Caco-2 (cell line): ENCODE measurements around the gene TMEM141. TPM values are rescaled to one million over a fixed set of nuclear protein-coding genes. Genes with fewer than 3 reads are reported as not detected.
"Not testable (repeated sequence)": the region's sequence is repeated elsewhere in the genome, so short reads cannot be mapped to it uniquely, and the experiment has no call there.

Experiments used
- BruUV-seq: library from RNA; stranded (reverse); fragments of 400-500 nt; replicated peaks from 2 replicates; lab custom pipeline; 2021; lab: Mats Ljungman, UMichigan
- CTCF ChIA-PET: fragments of 300-600 bp; sonication (Branson Sonifier 250); formaldehyde crosslinking; loops from one replicate; lab custom pipeline; 2022; ENCODE audit warnings: antibody characterized with exemption; lab: Charles Lee
- POLR2A ChIA-PET: fragments of 300-600 bp; sonication (Branson Sonifier 250); formaldehyde crosslinking; loops from one replicate; lab custom pipeline; 2022; ENCODE audit warnings: antibody characterized with exemption; lab: Charles Lee
- DNase-seq, 2 experiments: peaks; one replicate each; pipeline versions ENCODE4 v3.0.0 to v3.0.0-alpha.2; 2020 to 2022
- H3K27me3 ChIP-seq: replicated peaks from 2 replicates; pipeline ENCODE4 v1.6.0; 2011; ENCODE audit warnings: low read length; ENCODE audit not compliant: control insufficient read depth, insufficient read depth
- H3K36me3 ChIP-seq: 2 replicates; pipeline ENCODE4 v1.5.1; 2011; ENCODE audit warnings: low read length; ENCODE audit not compliant: control insufficient read depth, insufficient read depth
- H3K4me1 ChIP-seq: fragments of 250-450 bp; sonication (Bioruptor Pico); 2 replicates; pipeline ENCODE4 v1.5.1; 2020; ENCODE audit warnings: mild to moderate bottlenecking
- H3K4me3 ChIP-seq: 2 replicates; pipeline ENCODE4 v1.5.1; 2011; ENCODE audit warnings: low read depth, mild to moderate bottlenecking, control low read depth, low read length
- H3K9me3 ChIP-seq: fragments of 250-450 bp; sonication (Bioruptor Pico); 2 replicates; pipeline ENCODE4 v1.5.1; 2020; ENCODE audit warnings: mild to moderate bottlenecking, moderate library complexity
- H3K27ac Mint-ChIP-seq: one replicate; pipeline ENCODE4 v1.8.0; 2022; ENCODE audit warnings: mixed read lengths; ENCODE audit not compliant: unreplicated experiment
- H3K27me3 Mint-ChIP-seq: one replicate; pipeline ENCODE4 v1.8.0; 2022; ENCODE audit warnings: mixed read lengths; ENCODE audit not compliant: insufficient read depth, unreplicated experiment
- H3K36me3 Mint-ChIP-seq: one replicate; pipeline ENCODE4 v1.8.0; 2022; ENCODE audit warnings: mild to moderate bottlenecking, mixed read lengths; ENCODE audit not compliant: insufficient read depth, unreplicated experiment
- H3K4me1 Mint-ChIP-seq: one replicate; pipeline ENCODE4 v1.8.0; 2022; ENCODE audit warnings: low read depth, mixed read lengths; ENCODE audit not compliant: unreplicated experiment
- H3K4me3 Mint-ChIP-seq: one replicate; pipeline ENCODE4 v1.8.0; 2022; ENCODE audit warnings: mild to moderate bottlenecking, moderate library complexity, mixed read lengths; ENCODE audit not compliant: unreplicated experiment
- H3K9me3 Mint-ChIP-seq: one replicate; pipeline ENCODE4 v1.8.0; 2022; ENCODE audit warnings: mixed read lengths; ENCODE audit not compliant: unreplicated experiment
- intact Hi-C: fragments of 100-400 bp; cut with micrococcal nuclease; formaldehyde crosslinking; loops from one replicate; pipeline ENCODE4 v1.10.0; 2022; ENCODE audit not compliant: unreplicated experiment
- total RNA-seq: library from RNA; stranded (reverse); gene quantifications from 2 replicates; pipeline ENCODE4 v1.2.3, GENCODE V29; 2022
- TF ChIP-seq, protein P1 (sequence below), 2 experiments: fragments of 200-600 bp in 1 of 2; IDR thresholded peaks; 1 replicate in 1 of 2; 2 replicates in 1 of 2; pipeline versions ENCODE4 v1.5.1 to v1.8.0; 2011 to 2022; ENCODE audit warnings: antibody characterized with exemption in 1 of 2, control low read depth in 1 of 2, inconsistent platforms in 1 of 2, low read depth in 1 of 2, low read length in 1 of 2, mild to moderate bottlenecking in 1 of 2, moderate library complexity in 1 of 2; ENCODE audit not compliant: insufficient read depth in 1 of 2, severe bottlenecking in 1 of 2, unreplicated experiment in 1 of 2

TMEM141 gene
- total RNA-seq, 1 experiment from 2014 or later: 107 TPM

DNA sequence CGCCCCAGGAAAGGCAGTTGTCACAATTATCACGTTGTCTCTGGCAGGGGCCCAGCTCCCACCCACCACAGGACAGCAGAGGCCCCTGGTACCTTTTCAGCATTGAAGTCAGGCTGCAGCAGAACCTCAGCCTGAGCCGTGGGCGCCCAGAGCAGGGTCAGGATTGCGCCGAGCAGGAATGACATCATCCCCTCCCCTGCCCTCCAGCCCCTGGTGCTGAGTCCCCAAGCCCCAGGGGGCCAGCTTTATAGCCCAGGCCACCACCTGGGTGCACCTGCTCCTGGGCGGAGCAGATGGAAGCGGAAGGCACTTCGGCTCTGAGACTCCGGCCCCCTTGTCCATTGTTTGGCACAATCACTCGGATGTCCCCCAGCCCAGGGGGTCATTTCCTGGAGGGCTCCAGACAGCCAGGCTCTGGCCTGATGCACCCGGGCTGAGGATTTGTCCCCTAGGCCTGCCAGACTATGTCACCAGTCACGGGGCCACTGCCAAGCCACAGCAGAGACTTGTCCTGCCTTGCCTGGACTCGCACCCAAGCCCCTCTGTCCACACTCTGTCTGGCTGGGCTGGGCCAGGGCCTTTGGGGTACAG, 26.7 kb upstream of the TMEM141 start, which contains the start of gene LCN15:
Gene LCN15 (minus strand): TSS at position 218 of the 591 bp plus-strand sequence. CDS start 30 bp downstream, at position 188.
- POLR2A ChIA-PET: no interaction called here

DNA sequence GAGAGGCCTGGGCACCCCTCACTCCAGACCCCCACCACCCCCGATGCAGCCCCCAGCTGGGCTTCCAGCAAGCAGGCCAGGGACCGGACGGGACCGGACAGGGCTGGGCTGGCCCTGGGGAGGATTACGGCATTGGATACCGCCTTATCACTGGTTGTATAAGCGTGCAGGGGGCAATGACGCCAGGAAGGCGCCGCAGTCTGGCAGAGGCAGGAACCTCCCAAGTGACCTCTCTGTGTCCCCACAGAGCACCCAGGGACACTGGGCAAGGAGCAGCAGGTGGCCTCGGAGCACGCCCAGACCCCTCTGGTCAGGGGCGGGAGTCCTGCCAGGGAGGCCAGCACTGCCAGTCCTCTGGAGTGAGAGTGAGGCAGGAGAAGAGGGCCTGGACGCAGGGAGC, 26.1 kb upstream of the TMEM141 start:
- CTCF ChIA-PET: no interaction called here
- H3K27me3 Mint-ChIP-seq: no peaks in the 10 kb centered on the region
- no peak for DNase-seq
- no peaks in the 10 kb centered on the region for H3K36me3 Mint-ChIP-seq
- Histone ChIP-seq H3K36me3 (no peaks in the 10 kb centered on the region), H3K9me3 (no peaks in the 10 kb centered on the region), H3K4me1 (peaks cover 7% of the 10 kb centered on the region), H3K27me3 (no peaks in the 10 kb centered on the region), H3K4me3 (no peak overlapping the region)
- H3K4me1 Mint-ChIP-seq: peaks cover 14% of the 10 kb centered on the region
- no TSS peak for BruUV-seq
- no peaks in the 10 kb centered on the region for H3K9me3 Mint-ChIP-seq
- H3K27ac Mint-ChIP-seq: no peak overlapping the region
- intact Hi-C loops: no loop called here
- POLR2A ChIA-PET: no interaction called here
- TF ChIP-seq, protein P1, sequence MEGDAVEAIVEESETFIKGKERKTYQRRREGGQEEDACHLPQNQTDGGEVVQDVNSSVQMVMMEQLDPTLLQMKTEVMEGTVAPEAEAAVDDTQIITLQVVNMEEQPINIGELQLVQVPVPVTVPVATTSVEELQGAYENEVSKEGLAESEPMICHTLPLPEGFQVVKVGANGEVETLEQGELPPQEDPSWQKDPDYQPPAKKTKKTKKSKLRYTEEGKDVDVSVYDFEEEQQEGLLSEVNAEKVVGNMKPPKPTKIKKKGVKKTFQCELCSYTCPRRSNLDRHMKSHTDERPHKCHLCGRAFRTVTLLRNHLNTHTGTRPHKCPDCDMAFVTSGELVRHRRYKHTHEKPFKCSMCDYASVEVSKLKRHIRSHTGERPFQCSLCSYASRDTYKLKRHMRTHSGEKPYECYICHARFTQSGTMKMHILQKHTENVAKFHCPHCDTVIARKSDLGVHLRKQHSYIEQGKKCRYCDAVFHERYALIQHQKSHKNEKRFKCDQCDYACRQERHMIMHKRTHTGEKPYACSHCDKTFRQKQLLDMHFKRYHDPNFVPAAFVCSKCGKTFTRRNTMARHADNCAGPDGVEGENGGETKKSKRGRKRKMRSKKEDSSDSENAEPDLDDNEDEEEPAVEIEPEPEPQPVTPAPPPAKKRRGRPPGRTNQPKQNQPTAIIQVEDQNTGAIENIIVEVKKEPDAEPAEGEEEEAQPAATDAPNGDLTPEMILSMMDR (IDR thresholded peaks at IDR 0.05; ENCODE audit: insufficient read depth in 1 of 2, low read depth in 1 of 2, low read length in 1 of 2, severe bottlenecking in 1 of 2, unreplicated experiment in 1 of 2): no peak
- H3K4me3 Mint-ChIP-seq: no peak overlapping the region

More for the DNA sequence above, 26.7 kb upstream of the TMEM141 start, which contains the start of gene LCN15:
- no peaks in the 10 kb centered on the region for H3K36me3 Mint-ChIP-seq
- Histone ChIP-seq H3K27me3 (no peaks in the 10 kb centered on the region), H3K4me3 (no peak within 1 kb of the TSS), H3K4me1 (peaks cover 7% of the 10 kb centered on the region), H3K36me3 (no peaks in the 10 kb centered on the region), H3K9me3 (no peaks in the 10 kb centered on the region)
- H3K4me3 Mint-ChIP-seq: no peak within 1 kb of the TSS
- H3K9me3 Mint-ChIP-seq: no peaks in the 10 kb centered on the region
- no TSS peak for BruUV-seq
- no peaks in the 10 kb centered on the region for H3K27me3 Mint-ChIP-seq
- no peak within 1 kb of the TSS for H3K27ac Mint-ChIP-seq
- CTCF ChIA-PET: no interaction called here
- TF ChIP-seq, protein P1 (IDR thresholded peaks at IDR 0.05; ENCODE audit: insufficient read depth in 1 of 2, low read depth in 1 of 2, low read length in 1 of 2, severe bottlenecking in 1 of 2, unreplicated experiment in 1 of 2): no peak
- peaks cover 14% of the 10 kb centered on the region for H3K4me1 Mint-ChIP-seq
- intact Hi-C loops: no loop called here
- no peak for DNase-seq

DNA sequence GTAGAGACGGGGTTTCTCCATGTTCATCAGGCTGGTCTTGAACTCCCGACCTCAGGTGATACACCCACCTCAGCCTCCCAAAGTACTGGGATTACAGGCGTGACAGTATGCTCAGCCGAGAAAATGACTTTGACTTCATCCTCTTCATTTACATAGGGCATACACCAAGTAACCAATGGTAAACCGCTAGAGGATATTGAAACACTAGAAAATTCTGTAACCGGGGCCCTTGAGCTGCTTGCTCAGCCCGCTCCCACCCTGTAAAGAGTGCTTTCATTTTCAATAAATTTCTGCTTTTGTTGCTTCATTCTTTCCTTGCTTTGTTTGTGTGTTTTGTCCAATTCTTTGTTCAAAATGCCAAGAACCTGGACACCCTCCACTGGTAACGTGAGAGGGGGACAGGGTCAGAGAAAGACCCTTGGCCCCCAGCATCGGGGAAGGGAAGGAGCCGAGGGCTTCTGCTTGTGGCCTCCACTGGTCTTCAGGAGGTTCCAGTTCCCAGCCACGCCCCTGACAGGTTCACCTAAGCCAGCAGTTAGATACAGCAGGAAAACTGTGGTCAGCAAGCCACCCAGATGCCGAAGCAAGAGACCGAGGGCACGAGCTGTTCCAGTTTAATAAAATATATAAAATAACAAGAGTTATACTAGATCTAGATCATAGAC, 25.3 kb upstream of the TMEM141 start:
- not testable (repeated sequence) for BruUV-seq, H3K36me3 Mint-ChIP-seq, H3K27me3 Mint-ChIP-seq, DNase-seq, H3K4me3 Mint-ChIP-seq, H3K9me3 ChIP-seq, H3K4me1 ChIP-seq, H3K4me1 Mint-ChIP-seq, H3K9me3 Mint-ChIP-seq, H3K36me3 ChIP-seq, H3K27ac Mint-ChIP-seq, H3K4me3 ChIP-seq, H3K27me3 ChIP-seq
- ChIA-PET CTCF (interaction anchor here (0.6 to 1.8 kb wide), 5 partner anchors 12 to 321 kb away, joined by 3 to 8 read pairs (median 5); partner anchors contain the start of genes MAN1B1 and TMEM141), POLR2A (interaction anchor here (0.6 kb wide), 1 partner anchor 193 kb away, joined by 3 read pairs; no protein-coding TSS in a partner anchor)
- intact Hi-C loops: loop anchor here (1.0 kb wide), 2 partner anchors 11 to 18 kb away; no protein-coding TSS in a partner anchor
